Memory B cell (primary cell): ENCODE data around the gene IFNLR1.
"Not testable (repeated sequence)": the region's sequence is repeated elsewhere in the genome, so short reads cannot be mapped to it uniquely, and the experiment has no call there.

Source experiments
- ATAC-seq: fragments of 150-1000 bp; cut with Tn5 transposase; 2 replicates; pipeline ENCODE4 v1.10.0; 2021; ENCODE audit warnings: low read depth, mild to moderate bottlenecking, moderate library complexity
- DNase-seq, 2 donors: peaks; one replicate each; pipeline ENCODE4 v3.0.0; 2022; ENCODE audit warnings: low spot score in 2 of 2
- H3K27ac Mint-ChIP-seq: one replicate; pipeline ENCODE4 v1.8.0; 2022; ENCODE audit warnings: mild to moderate bottlenecking, moderate library complexity, mixed read lengths
- H3K27me3 Mint-ChIP-seq: one replicate; pipeline ENCODE4 v1.8.0; 2022; ENCODE audit warnings: mixed read lengths
- H3K36me3 Mint-ChIP-seq: one replicate; pipeline ENCODE4 v1.8.0; 2022; ENCODE audit warnings: mild to moderate bottlenecking, mixed read lengths
- H3K4me1 Mint-ChIP-seq: one replicate; pipeline ENCODE4 v1.8.0; 2022; ENCODE audit warnings: mixed read lengths
- H3K4me3 Mint-ChIP-seq: one replicate; pipeline ENCODE4 v1.8.0; 2022; ENCODE audit warnings: mild to moderate bottlenecking, moderate library complexity, mixed read lengths
- H3K9me3 Mint-ChIP-seq: one replicate; pipeline ENCODE4 v1.8.0; 2022; ENCODE audit warnings: mixed read lengths

The IFNLR1 gene

DNA sequence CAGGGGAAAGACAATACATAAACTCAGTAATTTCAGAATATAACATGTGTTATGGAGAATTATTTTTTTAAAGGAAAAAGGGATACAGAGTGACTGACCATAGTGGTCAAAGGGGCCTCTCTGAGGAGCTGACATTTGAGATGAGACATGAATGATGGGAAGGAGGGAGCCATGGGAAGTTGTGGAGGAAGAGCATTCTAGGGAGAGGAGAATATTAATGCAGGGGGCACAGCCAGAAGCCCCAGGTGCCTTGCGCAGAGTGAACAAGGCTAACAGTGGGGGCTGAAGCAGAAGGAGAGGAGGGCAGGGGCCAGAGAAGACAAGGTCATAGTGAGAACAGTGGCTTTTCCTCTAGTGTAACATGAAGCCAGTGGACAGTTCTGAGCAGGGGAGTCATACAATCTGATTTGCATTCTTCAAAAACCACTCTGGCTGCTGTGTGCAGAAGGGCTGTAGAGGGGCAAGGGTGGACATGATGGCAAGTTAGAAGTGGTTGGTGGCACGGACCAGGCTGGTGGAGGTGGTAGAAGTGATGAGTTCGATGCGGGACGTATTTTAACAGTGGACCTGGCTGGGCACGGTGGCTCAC, 28.2 kb upstream of the IFNLR1 start:
- H3K9me3 Mint-ChIP-seq, result peaks cover 6% of the 10 kb centered on the region
- H3K36me3 Mint-ChIP-seq, result peaks cover 4% of the 10 kb centered on the region
- ATAC-seq (no peak), DNase-seq (no peak)
- H3K4me3 Mint-ChIP-seq, result no peak overlapping the region
- peaks cover 23% of the 10 kb centered on the region for H3K27me3 Mint-ChIP-seq
- H3K4me1 Mint-ChIP-seq, result peaks cover 5% of the 10 kb centered on the region
- no peak overlapping the region for H3K27ac Mint-ChIP-seq

- Mint-ChIP-seq H3K27ac (peak overlapping the region; percentile 73), H3K27me3 (peaks cover 11% of the 10 kb centered on the region), H3K9me3 (peaks cover 6% of the 10 kb centered on the region), H3K36me3 (peaks cover 2% of the 10 kb centered on the region), H3K4me3 (no peak overlapping the region), H3K4me1 (peaks cover 5% of the 10 kb centered on the region)
- ATAC-seq (no peak), DNase-seq (no peak)
Measured at GRCh38 chr1:24212376-24212775, 25.3 kb upstream of the IFNLR1 start.

GRCh38 chr1:24210195-24210627, 23.1 kb upstream of the IFNLR1 start:
- peaks cover 2% of the 10 kb centered on the region for H3K36me3 Mint-ChIP-seq
- H3K4me1 Mint-ChIP-seq, result peaks cover 2% of the 10 kb centered on the region

DNA sequence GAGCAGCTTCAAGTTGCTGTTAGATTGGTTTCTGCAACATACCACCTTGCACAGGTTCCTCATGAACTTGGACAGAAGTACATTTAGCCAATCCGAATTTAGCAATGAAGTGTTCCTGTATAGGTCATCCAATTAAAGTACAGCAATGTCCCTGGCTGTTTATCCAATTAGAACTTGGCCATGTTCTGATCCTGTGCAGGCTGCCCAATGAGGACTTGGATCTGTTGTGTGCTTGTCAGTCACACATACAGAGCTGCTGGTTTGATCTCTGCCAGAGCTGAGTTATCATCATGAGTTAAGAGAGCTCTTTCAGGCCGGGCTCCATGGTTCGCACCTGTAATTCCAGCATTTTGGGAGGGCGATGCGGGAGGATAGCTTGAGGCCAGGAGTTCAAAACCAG, 22.0 kb upstream of the IFNLR1 start:
- no peak overlapping the region for H3K27ac Mint-ChIP-seq
- peaks cover 2% of the 10 kb centered on the region for H3K36me3 Mint-ChIP-seq
- peaks cover 2% of the 10 kb centered on the region for H3K4me1 Mint-ChIP-seq
- peaks cover 6% of the 10 kb centered on the region for H3K9me3 Mint-ChIP-seq
- H3K4me3 Mint-ChIP-seq, result no peak overlapping the region
- DNase-seq, result no peak
- ATAC-seq, result no peak
- no peaks in the 10 kb centered on the region for H3K27me3 Mint-ChIP-seq

More at GRCh38 chr1:24210195-24210627, 23.1 kb upstream of the IFNLR1 start:
- peaks cover 6% of the 10 kb centered on the region for H3K9me3 Mint-ChIP-seq
- no peak overlapping the region for H3K4me3 Mint-ChIP-seq
- peaks cover 6% of the 10 kb centered on the region for H3K27me3 Mint-ChIP-seq
- no peak for ATAC-seq
- H3K27ac Mint-ChIP-seq, result no peak overlapping the region
- no peak for DNase-seq

DNA sequence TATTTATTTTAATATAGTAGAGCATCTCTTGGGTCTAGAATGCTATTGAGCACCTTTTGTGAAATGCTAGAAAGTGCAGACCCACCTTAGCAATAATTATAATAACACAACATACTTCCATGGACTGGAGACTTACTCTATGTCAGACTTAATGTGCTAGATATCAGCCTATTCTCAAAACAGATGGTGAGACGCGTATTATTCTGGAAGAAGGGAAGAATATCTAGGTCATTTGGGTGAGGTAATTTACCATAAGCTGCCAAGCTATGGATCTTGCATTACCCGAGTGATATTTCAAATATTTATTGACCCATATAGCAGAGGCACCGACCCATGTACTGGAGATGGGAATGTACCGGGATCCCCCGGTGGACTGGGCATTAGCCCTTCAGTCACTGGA, 20.6 kb upstream of the IFNLR1 start:
- H3K9me3 Mint-ChIP-seq, result peaks cover 6% of the 10 kb centered on the region
- DNase-seq (no peak), ATAC-seq (no peak)
- H3K36me3 Mint-ChIP-seq, result peaks cover 2% of the 10 kb centered on the region
- no peak overlapping the region for H3K27ac Mint-ChIP-seq
- peaks cover 2% of the 10 kb centered on the region for H3K27me3 Mint-ChIP-seq
- H3K4me1 Mint-ChIP-seq, result peaks cover 12% of the 10 kb centered on the region
- no peak overlapping the region for H3K4me3 Mint-ChIP-seq

GRCh38 chr1:24207395-24207687, 20.3 kb upstream of the IFNLR1 start:
- H3K27me3 Mint-ChIP-seq, H3K27ac Mint-ChIP-seq, H3K4me3 Mint-ChIP-seq, ATAC-seq, H3K36me3 Mint-ChIP-seq, DNase-seq, H3K9me3 Mint-ChIP-seq: not testable (repeated sequence)
- H3K4me1 Mint-ChIP-seq, result peaks cover 15% of the 10 kb centered on the region

DNA sequence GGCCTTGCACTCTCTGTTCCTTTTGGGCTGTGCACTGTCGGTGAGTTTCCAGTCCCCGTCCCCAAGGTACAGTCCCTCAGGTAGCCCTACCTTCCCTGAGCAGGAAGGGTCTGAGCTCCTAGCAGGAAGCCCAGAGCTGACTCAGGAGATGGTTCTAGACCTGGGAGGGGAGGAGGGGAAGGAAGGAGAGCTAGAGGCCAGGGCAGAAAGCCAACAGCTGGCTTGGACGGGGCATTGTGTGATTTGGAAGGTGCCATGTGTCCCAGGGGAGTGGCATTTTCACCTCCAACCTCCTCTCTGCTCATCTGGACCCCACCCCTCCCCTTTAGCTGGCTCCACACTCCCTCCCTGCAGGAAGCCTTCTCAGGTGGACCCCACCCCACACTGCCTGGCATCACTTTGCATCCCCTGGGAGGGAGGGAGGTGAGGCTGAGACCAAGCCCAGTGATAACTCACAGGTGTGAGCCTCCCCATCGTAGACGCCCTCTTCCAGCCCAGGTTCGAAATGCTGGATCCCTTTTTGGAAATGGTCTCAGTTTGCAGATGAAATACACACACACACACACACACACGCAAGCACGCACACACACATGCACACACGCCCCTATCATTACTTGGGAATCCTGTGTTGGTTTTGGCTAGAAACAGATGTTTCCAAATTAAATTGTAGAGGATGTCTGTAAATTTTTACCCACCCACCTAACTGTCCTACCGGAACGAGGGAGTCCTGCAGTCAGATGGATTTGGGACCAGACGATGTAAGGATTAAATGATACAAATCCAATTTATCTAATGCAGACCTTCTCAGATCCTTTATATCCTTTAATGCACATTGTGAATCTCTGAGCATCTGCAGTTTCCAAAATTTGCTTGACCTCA, 19.7 kb upstream of the IFNLR1 start:
- H3K9me3 Mint-ChIP-seq, result peaks cover 2% of the 10 kb centered on the region
- peaks cover 2% of the 10 kb centered on the region for H3K27me3 Mint-ChIP-seq
- DNase-seq (no peak), ATAC-seq (no peak)
- peaks cover 17% of the 10 kb centered on the region for H3K4me1 Mint-ChIP-seq
- peaks cover 2% of the 10 kb centered on the region for H3K36me3 Mint-ChIP-seq
- H3K4me3 Mint-ChIP-seq, result no peak overlapping the region
- no peak overlapping the region for H3K27ac Mint-ChIP-seq

- H3K27ac Mint-ChIP-seq, result no peak overlapping the region
- H3K9me3 Mint-ChIP-seq, result no peaks in the 10 kb centered on the region
- peaks cover 2% of the 10 kb centered on the region for H3K27me3 Mint-ChIP-seq
- no peak overlapping the region for H3K4me3 Mint-ChIP-seq
- peaks cover 15% of the 10 kb centered on the region for H3K4me1 Mint-ChIP-seq
- ATAC-seq (no peak), DNase-seq (no peak)
- no peaks in the 10 kb centered on the region for H3K36me3 Mint-ChIP-seq
Measured at GRCh38 chr1:24206083-24206464, 19.0 kb upstream of the IFNLR1 start.

- H3K4me3 Mint-ChIP-seq, result no peak overlapping the region
- no peak for ATAC-seq
Measured at GRCh38 chr1:24205345-24206082, 18.4 kb upstream of the IFNLR1 start.

GRCh38 chr1:24204116-24204515, 17.0 kb upstream of the IFNLR1 start:
- peaks cover 22% of the 10 kb centered on the region for H3K4me1 Mint-ChIP-seq
- H3K9me3 Mint-ChIP-seq, result no peaks in the 10 kb centered on the region
- H3K36me3 Mint-ChIP-seq, result no peaks in the 10 kb centered on the region
- H3K4me3 Mint-ChIP-seq, result no peak overlapping the region
- peaks cover 2% of the 10 kb centered on the region for H3K27me3 Mint-ChIP-seq
- H3K27ac Mint-ChIP-seq, result no peak overlapping the region
- DNase-seq, result no peak
- ATAC-seq, result no peak

More at GRCh38 chr1:24205345-24206082, 18.4 kb upstream of the IFNLR1 start:
- Mint-ChIP-seq H3K36me3 (no peaks in the 10 kb centered on the region), H3K27me3 (peaks cover 2% of the 10 kb centered on the region), H3K4me1 (peaks cover 15% of the 10 kb centered on the region), H3K27ac (no peak overlapping the region), H3K9me3 (no peaks in the 10 kb centered on the region)
- no peak for DNase-seq

DNA sequence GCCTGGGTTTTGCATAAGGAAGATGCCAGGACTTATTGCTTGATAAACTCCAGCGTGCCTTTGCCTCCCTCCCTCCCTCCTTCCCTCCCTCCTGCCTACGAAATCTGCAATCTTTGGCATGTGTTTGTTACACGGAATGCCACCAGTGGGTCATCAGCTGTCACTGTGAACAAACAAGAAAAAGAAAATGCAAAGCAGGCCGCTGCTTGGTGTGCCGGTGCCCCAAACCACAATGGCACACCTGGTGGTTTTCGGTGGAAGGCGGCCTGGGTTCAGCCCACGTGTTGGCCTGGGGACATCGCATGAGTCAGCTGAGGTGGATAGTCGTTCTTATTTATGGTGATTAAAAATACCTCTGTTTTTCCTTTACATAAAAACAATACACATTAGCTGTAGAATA, 16.3 kb upstream of the IFNLR1 start:
- H3K9me3 Mint-ChIP-seq, result no peaks in the 10 kb centered on the region
- peak; percentile 90 for ATAC-seq
- peak overlapping the region; percentile 50 for H3K4me3 Mint-ChIP-seq
- peaks cover 22% of the 10 kb centered on the region for H3K4me1 Mint-ChIP-seq
- H3K27ac Mint-ChIP-seq, result no peak overlapping the region
- peaks cover 2% of the 10 kb centered on the region for H3K27me3 Mint-ChIP-seq
- no peaks in the 10 kb centered on the region for H3K36me3 Mint-ChIP-seq
- peak; percentile 23 to 51 for DNase-seq

DNA sequence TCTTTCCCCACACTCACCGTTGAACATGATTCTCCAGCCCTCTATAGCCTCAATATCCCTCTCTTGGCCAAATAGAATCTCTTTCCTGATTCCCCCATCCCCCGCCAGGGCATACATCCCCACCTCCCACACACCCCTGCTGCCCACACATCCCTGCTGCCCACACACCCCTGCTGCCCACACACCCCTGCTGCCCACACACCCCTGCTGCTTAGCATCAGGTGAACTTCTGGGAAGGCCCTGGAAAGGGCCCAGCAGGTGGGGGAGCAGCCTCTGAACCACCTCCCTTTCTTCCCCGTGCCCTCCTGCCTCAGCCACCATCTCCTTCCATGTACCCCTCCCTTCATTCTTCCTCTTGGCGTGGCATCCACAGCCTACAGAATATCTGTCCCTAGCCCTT, 15.9 kb upstream of the IFNLR1 start:
- DNase-seq (no peak), ATAC-seq (no peak)
- Mint-ChIP-seq H3K27me3 (peaks cover 2% of the 10 kb centered on the region), H3K36me3 (no peaks in the 10 kb centered on the region), H3K4me3 (peak overlapping the region; percentile 50), H3K9me3 (no peaks in the 10 kb centered on the region), H3K4me1 (peaks cover 22% of the 10 kb centered on the region), H3K27ac (no peak overlapping the region)

DNA sequence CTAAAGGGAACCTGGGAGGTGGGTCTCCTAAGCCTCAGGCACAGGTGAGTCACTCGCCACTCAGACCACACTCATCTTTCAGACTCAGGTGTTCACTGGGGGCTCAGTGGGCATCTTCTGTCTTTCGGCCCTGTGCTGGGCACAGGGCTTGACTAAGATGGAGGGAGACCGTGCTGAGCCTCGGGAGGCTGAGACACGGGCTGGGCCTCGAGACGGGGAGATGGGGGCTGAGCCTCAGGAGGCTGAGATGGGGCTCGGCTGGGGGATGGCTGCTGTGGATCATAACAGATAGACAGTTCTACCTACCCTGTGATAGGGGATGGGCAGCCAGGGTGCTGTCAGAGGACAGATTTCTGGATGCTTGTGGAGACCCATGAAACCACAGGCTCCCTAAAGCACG, 15.5 kb upstream of the IFNLR1 start:
- Mint-ChIP-seq H3K9me3 (no peaks in the 10 kb centered on the region), H3K4me3 (peak overlapping the region; percentile 37), H3K4me1 (peaks cover 22% of the 10 kb centered on the region), H3K36me3 (no peaks in the 10 kb centered on the region), H3K27ac (no peak overlapping the region), H3K27me3 (peaks cover 2% of the 10 kb centered on the region)
- no peak for DNase-seq
- ATAC-seq, result no peak

DNA sequence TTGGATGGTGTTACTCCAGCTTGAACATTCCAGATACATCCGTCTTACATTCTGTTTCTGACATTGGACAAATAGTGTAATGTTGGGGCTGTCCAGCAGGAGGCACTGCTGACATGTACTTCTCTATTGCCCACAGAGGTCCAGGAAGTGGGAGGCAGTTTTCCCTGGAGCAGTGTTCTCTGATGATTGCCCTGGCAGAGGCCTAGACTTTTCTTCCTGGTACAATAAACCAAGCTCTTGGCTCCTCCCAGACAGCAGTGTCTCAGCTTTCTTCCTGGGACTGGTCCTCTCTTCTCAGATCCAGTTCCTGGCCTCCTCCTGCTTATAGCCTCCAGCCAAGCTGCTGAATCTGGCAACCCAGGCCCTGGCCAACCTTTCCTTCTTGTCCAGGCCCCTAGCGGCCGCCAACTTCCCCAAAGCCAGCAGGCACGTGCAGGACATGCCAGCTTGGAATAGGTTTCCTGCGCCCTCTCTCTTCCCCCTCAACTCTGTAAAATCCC, 14.9 kb upstream of the IFNLR1 start:
- ATAC-seq, result no peak

More for the DNA sequence above, 14.9 kb upstream of the IFNLR1 start:
- Mint-ChIP-seq H3K27me3 (peaks cover 2% of the 10 kb centered on the region), H3K36me3 (no peaks in the 10 kb centered on the region), H3K27ac (no peak overlapping the region), H3K9me3 (no peaks in the 10 kb centered on the region), H3K4me3 (no peak overlapping the region), H3K4me1 (peaks cover 22% of the 10 kb centered on the region)
- peak in 1 of 2 donors; percentile 54 for DNase-seq
